Measurements from ENCODE around the gene NRSN2.
"Not testable (repeated sequence)": the region's sequence is repeated elsewhere in the genome, so short reads cannot be mapped to it uniquely, and the experiment has no call there.

The NRSN2 gene

GRCh38 chr20:354298-354977 lies 7.5 kb downstream of the NRSN2 start:
- DNase-seq (ENCODE audit: low read depth) = peak; percentile 60

DNA sequence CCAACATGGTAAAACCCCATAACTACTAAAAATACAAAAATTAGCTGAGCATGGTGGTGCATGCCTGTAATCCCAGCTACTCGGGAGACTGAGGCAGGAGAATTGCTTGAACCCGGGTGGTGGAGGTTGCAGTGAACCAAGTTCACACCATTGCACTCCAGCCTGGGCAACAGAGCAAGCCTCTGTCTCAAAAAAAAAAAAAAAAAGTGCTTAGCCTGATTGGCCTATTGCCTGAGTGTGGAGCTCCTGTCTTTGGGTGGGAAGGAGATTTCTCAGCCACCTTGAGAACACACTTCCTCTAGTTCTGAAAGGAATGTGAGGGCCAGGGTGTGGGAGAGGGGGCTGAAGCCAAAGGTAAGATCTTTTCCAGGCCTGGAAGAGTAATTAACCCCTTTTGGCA lies 9.2 kb downstream of the NRSN2 start:
- DNase-seq (ENCODE audit: low read depth) = not testable (repeated sequence)

DNA sequence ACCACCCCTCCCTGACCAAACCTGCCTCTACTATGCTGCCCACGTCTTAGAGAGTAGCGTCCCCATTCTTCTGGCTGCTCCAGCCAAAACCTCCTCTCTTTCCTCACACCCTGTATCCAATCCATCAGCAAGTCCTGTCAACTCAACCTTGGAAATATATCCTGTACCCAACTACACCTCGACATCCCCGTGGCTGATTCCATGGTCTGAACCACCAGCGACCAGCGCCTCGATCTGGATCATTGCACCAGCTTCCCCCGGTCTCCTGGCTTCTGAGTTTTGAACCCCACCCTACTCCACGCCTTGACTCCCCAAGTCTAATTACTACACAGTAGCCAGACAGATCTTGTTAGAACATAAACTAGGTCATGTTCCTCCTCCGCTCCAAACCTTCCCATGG lies 9.8 kb downstream of the NRSN2 start:
- no peak for DNase-seq (ENCODE audit: low read depth)

GRCh38 chr20:358891-359555 lies 12.1 kb downstream of the NRSN2 start:
- no peak for DNase-seq (ENCODE audit: low read depth)

DNA sequence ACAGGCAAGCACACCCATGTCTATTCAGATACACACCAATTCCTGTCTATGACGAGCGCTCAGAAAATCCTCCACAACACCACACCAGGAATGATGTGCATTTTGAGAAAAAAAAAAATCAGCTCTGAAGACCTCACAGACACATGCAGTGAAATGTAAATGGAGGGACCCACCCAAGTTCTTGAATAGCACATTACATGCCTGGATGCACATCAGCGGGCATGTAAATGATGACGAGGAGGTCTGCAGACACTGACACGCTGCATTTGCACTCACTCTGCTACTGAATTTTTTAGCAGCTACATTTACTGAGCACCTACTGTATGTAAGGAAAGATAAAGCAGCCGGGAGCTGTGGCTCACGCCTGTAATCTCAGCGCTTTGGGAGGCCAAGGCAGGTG lies 14.7 kb downstream of the NRSN2 start:
- no peak for DNase-seq (ENCODE audit: low read depth)

DNA sequence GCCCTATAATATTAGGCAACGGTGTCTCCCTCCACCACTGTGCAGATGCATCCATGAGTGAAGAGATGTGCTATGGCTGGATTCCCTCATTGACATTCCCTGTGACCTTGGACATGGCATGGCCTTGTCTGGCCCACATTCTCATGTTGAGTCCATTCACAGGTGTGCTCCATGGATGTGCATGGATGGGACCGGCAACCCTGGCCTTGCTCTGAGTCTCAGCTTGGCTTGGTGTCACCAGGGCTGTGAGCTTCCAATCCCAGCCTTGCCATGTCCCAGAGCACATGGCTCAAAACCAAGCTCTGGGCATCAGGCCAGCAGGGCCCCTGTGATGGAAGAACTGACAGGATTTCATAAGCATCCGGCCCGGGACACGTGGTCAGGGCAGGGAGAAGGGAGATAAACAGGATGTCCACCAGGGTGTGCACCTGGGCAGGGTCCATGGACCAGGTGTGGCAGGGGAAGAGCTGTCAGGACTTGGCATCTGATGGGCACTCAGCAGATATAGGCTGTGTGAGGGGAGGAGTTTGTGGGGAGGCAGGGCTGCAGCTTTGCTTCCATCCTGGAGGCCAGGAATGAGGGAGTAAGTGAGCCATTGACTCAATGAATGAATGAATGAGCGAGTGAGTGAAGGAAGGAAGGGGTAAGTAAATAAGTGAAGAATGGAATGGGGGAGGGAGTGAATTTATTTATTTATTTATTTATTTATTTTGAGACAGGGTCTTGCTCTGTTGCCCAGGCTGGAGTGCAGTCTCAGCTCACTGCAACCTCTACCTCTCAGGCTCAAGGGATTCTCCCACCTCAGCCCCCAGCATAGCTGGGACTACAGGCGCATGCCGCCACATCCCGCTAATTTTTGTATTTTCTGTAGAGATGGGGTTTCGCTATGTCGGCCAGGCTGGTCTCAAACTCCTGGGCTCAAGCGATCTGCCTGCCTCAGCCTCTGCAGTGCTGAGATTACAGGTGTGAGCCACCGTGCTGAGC lies 15.7 kb downstream of the NRSN2 start:
- DNase-seq (ENCODE audit: low read depth) = peak; percentile 94

DNA sequence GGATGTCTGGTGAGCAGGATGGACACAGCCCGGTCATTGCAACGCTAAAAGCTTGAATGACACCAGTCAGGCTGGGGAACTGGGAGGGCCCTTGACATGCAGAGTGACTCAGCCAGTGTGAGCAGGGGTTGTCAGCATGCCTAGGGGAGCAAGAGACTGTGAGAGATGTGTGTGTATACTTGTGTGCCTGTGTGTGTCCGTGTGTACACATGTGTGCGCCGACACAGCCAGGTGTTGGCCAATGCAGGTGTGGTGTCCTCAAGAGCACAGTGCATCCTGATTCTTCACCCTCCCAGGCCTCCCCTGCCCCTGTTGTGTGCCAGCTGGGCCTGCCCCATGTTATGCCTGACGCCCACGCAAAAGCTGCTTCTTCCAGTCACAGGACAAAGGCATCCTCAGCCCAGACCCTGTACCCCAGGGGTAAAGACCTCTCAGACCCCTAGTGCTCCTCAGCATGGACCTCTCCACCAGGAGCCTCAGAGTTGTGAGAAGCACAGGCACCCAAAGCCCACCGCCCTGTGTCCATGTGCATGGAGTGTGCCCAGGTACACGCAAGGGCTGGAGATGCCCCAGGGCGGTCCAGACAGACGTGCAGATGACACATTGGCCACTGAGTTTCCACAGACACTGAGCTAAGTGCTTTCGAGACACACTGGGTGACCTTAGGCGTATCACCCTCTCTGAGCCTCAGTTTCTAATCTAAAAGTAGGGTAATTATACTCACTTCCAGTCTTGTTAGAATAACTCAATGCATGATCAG lies 16.6 kb downstream of the NRSN2 start:
- peak; percentile 33 for DNase-seq (ENCODE audit: low read depth)

- peak; percentile 64 for DNase-seq (ENCODE audit: low read depth)
Observed at GRCh38 chr20:364905-365794, 18.2 kb downstream of the NRSN2 start.

DNA sequence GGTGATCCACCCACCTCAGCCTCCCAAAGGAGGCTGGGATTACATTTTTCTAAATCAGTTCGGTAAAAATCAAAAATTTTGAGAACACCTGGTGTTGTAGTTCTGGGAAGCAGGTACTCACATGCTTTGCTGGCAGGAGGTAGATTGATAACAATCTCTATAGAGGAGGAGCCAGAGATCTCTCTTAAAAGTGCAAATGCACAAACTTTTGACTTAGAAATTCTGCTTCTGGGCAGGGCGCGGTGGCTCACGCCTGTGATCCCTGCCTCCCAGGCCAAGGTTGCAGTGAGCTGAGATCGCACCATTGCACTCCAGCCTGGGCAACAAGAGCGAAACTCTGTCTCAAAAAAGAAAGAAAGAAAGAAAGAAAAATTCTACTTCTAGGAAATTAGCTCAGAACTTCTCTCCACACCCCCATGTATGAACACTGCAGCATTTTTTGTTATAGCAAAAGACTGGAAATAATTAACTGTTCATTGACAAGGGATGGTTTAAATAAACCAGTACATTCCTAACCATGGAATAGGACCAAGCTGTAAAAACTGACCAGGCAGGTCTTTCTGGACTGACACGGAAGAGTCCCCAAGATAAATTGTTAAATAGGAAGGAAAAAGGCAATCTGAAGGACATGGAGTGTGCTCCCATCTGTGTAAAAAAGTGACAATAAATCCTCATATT lies 19.3 kb downstream of the NRSN2 start:
- DNase-seq (ENCODE audit: low read depth) = no peak

- no peak for DNase-seq (ENCODE audit: low read depth)
Observed at GRCh38 chr20:366719-367485, 20.0 kb downstream of the NRSN2 start.

GRCh38 chr20:367486-367887 lies 20.6 kb downstream of the NRSN2 start:
- DNase-seq (ENCODE audit: low read depth) = no peak

DNA sequence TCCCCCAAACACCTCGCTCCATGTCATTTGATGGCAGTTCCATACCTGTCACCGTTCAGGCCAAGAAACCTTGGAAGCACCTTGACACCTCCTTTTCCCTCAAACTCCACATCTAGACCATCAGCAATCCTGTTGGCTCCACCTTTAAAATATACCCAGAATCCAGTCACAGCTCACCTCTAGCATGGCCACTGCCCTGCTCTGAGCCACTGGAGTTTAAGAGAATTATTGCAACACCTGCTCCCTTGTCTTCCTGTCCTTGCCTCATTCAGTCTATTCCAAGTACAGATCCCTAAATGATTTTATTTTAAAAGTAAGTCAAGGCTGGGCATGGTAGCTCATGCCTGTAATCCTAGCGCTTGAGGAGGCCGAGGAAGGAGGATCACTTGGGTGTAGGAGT lies 22.0 kb downstream of the NRSN2 start:
- DNase-seq (ENCODE audit: low read depth) = no peak

- DNase-seq (ENCODE audit: low read depth) = no peak
Observed at GRCh38 chr20:370151-370600, 23.3 kb downstream of the NRSN2 start.

DNA sequence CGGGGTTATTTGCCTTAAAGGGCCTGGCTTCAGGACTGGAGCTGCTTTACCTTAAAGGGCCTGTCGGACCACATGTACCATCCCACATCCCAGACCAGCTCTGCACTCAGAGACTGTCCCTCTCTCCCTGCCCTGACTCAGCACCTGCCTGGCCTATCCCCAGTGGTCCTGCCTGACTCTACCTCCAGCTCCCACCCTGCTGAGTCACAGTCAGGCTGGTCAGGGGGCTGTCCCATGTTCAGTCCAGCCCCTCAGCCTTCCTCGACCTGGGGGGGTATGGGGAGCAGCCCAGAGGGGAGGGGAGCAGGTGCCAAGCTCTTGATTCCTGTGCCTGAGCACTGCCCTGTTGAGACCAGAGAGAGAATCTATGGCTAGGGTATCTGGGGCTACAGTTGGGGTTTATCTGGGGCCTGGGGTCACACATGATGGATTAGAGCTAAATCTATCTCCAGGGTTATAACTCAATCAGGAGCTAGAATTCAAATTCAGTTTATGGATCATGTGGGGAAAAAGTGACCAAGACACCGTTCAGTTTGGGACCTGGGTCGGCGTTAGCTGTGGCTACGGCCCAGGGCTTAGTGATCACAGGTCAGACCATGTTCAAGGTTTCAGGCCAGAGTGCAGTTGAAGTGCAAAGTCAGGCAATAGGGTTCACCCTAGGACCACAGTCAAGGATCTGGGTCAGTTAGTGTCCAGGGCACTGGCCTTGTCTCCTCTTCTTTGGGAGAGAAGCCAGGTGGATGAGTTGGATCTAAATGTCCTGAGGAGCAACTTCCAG lies 24.3 kb downstream of the NRSN2 start:
- no peak for DNase-seq (ENCODE audit: low read depth)

- peak; percentile 94 for DNase-seq (ENCODE audit: low read depth)
Observed at GRCh38 chr20:371755-372542, 25.0 kb downstream of the NRSN2 start.

- not testable (repeated sequence) for DNase-seq (ENCODE audit: low read depth)
Observed at GRCh38 chr20:372543-373082, 25.7 kb downstream of the NRSN2 start.

DNA sequence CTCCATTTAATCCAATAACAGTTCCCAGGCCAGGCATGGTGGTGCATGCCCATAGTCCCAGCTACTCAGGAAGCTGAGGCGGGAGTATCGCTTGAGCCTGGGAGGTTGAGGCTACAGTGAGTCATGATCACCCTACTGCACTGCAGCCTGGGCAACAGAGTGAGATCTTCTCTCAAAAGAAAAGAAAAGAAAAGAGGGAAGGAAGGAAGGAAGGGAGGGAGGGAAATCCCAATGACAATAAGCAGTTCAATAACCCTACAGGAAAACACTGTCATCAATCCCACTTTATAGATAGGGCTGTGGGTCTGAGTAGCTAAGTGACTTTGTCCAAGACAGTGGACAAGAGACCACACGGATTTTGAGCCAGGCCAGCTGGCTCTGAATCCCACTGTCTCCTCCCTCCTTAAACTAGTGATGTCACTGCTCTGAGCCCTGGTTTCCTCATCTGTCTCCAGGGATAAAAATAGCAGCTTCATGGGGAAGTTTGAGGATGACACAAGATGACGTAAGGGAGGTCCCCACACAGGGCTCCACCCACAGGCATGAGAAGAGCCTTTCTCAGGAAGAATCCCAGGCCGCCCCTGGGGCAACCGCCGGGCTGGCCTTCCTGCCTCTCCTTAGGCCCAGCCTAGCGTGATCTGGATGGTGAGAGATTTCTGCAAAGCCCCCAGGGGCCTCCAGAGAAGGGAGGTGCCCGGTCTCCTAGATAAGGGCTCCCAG lies 26.4 kb downstream of the NRSN2 start:
- peak; percentile 90 for DNase-seq (ENCODE audit: low read depth)
